GM18511 (cell line): ENCODE results near the gene GNPNAT1.
"Not testable (repeated sequence)": the region's sequence is repeated elsewhere in the genome, so short reads cannot be mapped to it uniquely, and the experiment has no call there.

Experiments used
- ATAC-seq: cut with Tn5 transposase; IDR thresholded peaks from one replicate; pipeline ENCODE4 v1.9.1; 2021; ENCODE audit warnings: mild to moderate bottlenecking, moderate library complexity; ENCODE audit not compliant: unreplicated experiment

Gene GNPNAT1

GRCh38 chr14:52790011-52790755 is 1.2 kb downstream of the GNPNAT1 start:
- ATAC-seq: no peak

- no peak for ATAC-seq
Observed at GRCh38 chr14:52789118-52789517, 2.3 kb downstream of the GNPNAT1 start.

- no peak for ATAC-seq
Observed at GRCh38 chr14:52786887-52787286, 4.5 kb downstream of the GNPNAT1 start.

GRCh38 chr14:52783206-52783605 is 8.2 kb downstream of the GNPNAT1 start:
- no peak for ATAC-seq

GRCh38 chr14:52781629-52782028 is 9.8 kb downstream of the GNPNAT1 start:
- ATAC-seq: no peak

DNA sequence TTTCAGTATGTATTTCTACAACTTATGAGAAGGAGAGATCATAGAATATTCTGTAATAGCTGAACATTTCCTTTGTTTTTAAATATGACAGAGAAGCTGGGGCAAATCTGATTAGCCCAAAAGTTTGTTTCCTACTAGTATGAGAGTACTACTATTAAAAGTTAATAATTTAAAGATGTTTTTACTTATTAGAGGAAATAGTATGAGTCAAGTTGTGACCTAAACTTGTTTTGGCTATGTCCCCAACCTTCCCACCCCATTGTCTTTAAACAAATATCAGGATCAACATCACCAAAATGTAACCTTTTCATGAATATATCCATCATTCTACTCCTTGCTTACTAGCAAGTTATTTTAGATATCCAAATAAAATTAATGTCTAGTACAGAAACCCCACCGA is 10.5 kb downstream of the GNPNAT1 start:
- ATAC-seq: no peak

GRCh38 chr14:52778702-52779101 is 12.7 kb downstream of the GNPNAT1 start:
- ATAC-seq: no peak

- no peak for ATAC-seq
Observed at GRCh38 chr14:52776816-52777215, 14.6 kb downstream of the GNPNAT1 start.

GRCh38 chr14:52769887-52770286 is 21.5 kb downstream of the GNPNAT1 start:
- ATAC-seq: no peak

DNA sequence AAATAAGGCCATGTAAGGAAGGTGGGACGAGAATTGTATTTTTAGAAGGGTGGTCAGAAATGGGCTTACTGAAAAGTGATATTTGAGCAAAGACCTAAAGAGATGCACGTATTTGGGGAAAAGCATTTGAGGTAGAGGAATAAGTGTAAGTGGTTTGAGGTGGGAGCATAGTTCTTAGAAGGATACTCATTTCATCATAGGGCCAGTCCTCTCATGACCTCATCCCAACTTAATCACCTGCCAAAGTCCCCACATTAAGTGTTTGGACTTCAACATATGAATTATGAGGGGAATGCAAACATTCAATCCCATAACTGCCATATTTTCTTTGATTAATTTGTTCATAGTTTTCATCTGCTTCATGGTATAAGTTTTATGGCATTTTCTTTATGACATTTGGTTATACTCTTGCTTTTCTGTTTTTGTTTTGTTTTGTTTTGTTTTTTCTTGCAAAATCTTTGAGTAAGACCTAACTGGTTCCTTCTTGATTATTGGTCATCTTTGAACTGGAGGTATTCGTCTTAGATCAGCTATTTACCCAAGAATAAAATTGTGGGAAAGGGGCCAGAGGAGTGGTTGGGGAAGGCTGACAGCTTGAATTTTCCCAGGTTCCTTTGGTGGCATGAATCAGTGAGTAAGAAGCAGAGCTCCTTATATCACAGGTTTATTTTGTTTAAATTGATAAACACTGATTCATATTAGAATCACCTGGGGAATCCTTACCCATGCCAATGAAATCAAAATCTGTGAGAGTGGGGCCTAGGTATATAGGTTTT is 24.2 kb downstream of the GNPNAT1 start:
- no peak for ATAC-seq

DNA sequence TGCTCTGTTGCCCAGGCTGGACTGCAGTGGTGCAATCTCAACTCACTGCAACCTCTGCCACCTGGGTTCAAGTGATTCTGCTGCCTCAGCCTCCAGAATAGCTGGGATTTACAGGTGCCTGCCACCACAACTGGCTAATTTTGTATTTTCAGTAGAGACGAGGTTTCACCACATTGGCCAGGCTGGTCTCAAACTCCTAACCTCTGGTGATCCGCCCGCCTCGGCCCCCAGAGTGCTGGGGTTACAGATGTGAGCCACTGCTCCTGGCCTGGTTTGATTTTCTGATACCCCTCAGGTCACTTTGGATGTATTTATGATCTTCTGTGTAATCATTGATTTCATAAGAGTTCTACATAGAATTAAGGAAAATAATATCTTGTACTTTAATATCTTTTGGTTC is 28.5 kb downstream of the GNPNAT1 start:
- ATAC-seq: not testable (repeated sequence)

DNA sequence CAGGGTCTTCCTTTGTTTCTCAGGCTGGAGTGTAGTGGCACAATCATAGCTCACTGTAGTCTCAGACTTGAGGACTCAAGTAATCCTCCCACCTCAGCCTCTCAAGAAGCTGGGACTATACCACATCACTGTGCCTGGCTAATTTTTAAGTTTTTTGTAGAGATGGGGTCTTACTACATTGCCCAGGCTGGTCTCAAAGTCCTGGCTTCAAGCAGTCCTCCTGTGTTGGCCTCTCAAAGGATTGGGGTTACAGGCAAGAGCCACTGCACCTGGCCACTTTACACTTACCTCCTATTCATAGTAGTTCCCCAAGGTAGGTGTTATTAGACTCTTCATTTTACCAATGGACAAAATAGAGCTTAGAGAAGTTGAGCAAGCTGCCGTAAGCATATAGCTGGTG is 32.3 kb downstream of the GNPNAT1 start:
- ATAC-seq: no peak

DNA sequence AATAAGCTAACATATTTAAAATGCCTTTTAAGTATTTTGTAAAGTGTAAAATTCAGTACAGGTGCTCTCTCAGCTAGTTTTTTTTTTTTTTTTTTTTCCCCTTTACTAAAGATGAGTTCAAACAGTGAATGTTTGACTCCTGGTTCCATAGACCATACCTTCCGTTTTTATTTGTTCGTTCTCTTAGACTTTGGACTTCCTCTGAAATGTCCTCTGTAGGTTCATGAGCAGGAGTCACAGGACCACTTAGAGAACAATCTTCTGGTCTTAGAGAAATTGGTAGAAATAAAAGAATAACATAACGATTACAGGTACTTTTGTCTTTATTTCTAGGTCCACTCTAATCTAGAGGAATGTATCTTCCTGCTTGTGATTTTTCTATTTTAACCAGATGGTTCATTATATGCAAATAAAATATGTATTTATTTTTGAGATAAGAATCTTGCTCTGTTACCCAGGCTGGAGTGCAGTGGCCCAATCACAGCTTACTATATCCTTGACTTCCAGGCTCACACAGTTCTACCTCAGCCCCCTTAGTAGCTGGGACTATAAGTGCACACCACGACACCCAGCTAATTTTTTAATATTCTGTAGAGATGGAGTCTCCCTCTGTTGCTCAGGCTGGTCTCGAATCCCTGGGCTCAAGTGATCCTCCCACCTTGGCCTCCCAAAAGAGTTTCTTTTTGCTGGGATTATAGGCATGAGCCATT is 35.6 kb downstream of the GNPNAT1 start:
- no peak for ATAC-seq

- ATAC-seq: no peak
Observed at GRCh38 chr14:52748647-52749292, 42.6 kb downstream of the GNPNAT1 start.

DNA sequence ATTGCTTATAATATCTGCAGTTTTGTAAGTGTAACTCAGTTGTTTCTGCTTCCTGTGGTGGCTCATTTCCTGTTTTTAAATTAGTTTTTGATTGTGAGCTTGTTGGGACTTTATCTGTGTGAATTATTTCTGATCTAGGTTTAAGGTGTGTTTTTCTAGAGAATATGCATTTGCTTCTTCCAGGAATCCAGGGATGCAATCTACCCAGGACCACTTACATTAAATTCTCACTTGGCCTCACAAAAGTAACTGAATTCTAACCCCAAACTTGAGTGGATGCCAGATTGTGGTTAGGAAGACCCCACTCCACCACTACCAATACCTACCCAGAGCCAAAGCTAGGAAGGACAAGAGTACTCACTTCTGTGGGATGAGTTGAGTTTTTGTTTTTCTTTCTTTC is 49.5 kb downstream of the GNPNAT1 start:
- ATAC-seq: peak; percentile 35

DNA sequence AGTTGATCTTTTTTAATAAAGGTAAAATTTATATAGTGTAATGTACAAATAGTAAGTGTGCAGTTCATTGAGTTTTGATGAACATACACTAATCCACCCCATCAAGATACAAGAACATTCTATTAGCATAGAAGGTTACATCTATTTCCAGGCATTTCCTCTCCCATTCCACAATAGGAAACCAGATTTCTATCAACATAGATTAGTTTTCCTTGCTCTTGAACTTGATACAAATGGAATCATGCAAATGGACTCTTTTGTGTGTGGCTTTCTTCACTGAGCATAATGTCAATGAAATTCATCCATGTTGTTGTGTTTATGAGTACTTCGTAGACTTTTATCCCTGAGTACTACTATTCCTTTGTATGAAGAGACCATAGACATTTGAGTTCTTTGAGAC is 50.7 kb downstream of the GNPNAT1 start:
- ATAC-seq: no peak

DNA sequence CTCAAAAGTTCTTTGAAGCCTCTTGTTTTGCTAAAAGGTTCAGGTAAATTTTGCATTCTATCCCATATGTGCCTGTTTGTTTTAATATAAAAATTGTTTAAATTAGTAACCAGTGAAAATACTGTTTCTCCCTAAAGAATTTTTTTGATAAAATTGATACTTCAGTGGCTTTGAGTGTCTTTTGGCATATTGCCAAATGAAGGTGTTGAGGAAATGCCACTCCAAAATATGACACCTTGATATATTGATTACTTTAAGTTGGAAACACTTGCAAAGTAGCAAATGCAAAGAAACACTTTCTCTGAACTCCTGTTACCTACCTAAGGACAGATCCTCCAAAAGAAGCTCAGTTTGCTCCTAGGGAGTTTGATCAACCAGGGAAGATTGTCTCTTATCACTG is 53.0 kb downstream of the GNPNAT1 start:
- no peak for ATAC-seq

- no peak for ATAC-seq
Observed at GRCh38 chr14:52735921-52736489, 55.4 kb downstream of the GNPNAT1 start.

- ATAC-seq: no peak
Observed at GRCh38 chr14:52733824-52734223, 57.6 kb downstream of the GNPNAT1 start.

GRCh38 chr14:52730709-52731111 is 60.7 kb downstream of the GNPNAT1 start:
- no peak for ATAC-seq
